Upper lobe of left lung (tissue), 6 donors: ENCODE measurements around the gene KIRREL1. TPM values are rescaled to one million over a fixed set of nuclear protein-coding genes. Genes with fewer than 3 reads are reported as not detected.

Experiments used
- ATAC-seq, 2 donors: fragments of 200-7000 bp; cut with Tn5 transposase; one replicate each; pipeline ENCODE4 v1.9.1; 2022; ENCODE audit warnings: mild to moderate bottlenecking in 2 of 2, moderate library complexity in 2 of 2; ENCODE audit not compliant: low FRiP score in 2 of 2
- DNase-seq, 2 donors: peaks; one replicate each; pipeline ENCODE4 v3.0.0-alpha.2; 2019 to 2020
- H3K27ac ChIP-seq, 4 donors: fragments of 200-600 bp; sonication (generic); one replicate each; pipeline ENCODE4 v1.5.1; 2016 to 2019
- H3K27me3 ChIP-seq, 4 donors: fragments of 200-600 bp; sonication (generic); one replicate each; pipeline ENCODE4 v1.5.1; 2017 to 2019
- H3K36me3 ChIP-seq, 4 donors: fragments of 200-600 bp; sonication (generic); one replicate each; pipeline ENCODE4 v1.5.1; 2016 to 2019
- H3K4me1 ChIP-seq, 4 donors: fragments of 200-600 bp; sonication (generic); one replicate each; pipeline ENCODE4 v1.5.1; 2018 to 2019
- H3K4me3 ChIP-seq, 4 donors: fragments of 200-600 bp; sonication (generic); one replicate each; pipeline ENCODE4 v1.5.1; 2017 to 2019; ENCODE audit warnings: mild to moderate bottlenecking in 2 of 4, moderate library complexity in 1 of 4
- H3K9me3 ChIP-seq, 4 donors: fragments of 200-600 bp; sonication (generic); one replicate each; pipeline ENCODE4 v1.5.1; 2018 to 2019
- EP300 ChIP-seq, 4 donors: sonication (generic); formaldehyde crosslinking; IDR thresholded peaks; one replicate each; pipeline ENCODE4 v1.5.1; 2017; ENCODE audit warnings: antibody characterized with exemption in 4 of 4, control low read depth in 2 of 4
- POLR2A ChIP-seq, 4 donors: fragments of 450-650 bp; IDR thresholded peaks; one replicate each; pipeline ENCODE4 v1.5.1; 2016 to 2017; ENCODE audit warnings: antibody characterized with exemption in 4 of 4, mild to moderate bottlenecking in 2 of 4
- POLR2AphosphoS5 ChIP-seq, 2 donors: sonication (generic); formaldehyde crosslinking; IDR thresholded peaks; one replicate each; pipeline ENCODE4 v1.5.1; 2017; ENCODE audit warnings: antibody characterized with exemption in 2 of 2
- WGBS, 2 donors: methylation state at CpG; one replicate each; pipeline ENCODE4 v1.1.5; 2017 to 2018; 5-methylcytosine and 5-hydroxymethylcytosine counted together
- total RNA-seq, 6 donors: library from RNA; depleted of rRNA in 4 of 6; stranded (reverse); fragments of >200 nt in 4 of 6; gene quantifications; one replicate each; pipeline versions ENCODE4 v1.1.0 to v1.2.1, GENCODE V29; 2016 to 2021
- TF ChIP-seq, protein P1 (sequence below), 6 experiments: fragments of 450-650 bp in 4 of 6; fragments of 200-600 bp in 2 of 6; sonication (generic) in 2 of 6; IDR thresholded peaks; one replicate each; pipeline ENCODE4 v1.5.1; 2016 to 2019; ENCODE audit warnings: antibody characterized with exemption in 6 of 6
- donor health status: DM: no; HTN: no; CAD: no; lungs with moderate emphysema.
- donor health status: DM: no; HTN: yes; CAD: no; lungs with severe emphysema.

The KIRREL1 gene
- total RNA-seq, 6 donors from 2014 or later = 16.9 to 40.6 (median 25.8) TPM

DNA sequence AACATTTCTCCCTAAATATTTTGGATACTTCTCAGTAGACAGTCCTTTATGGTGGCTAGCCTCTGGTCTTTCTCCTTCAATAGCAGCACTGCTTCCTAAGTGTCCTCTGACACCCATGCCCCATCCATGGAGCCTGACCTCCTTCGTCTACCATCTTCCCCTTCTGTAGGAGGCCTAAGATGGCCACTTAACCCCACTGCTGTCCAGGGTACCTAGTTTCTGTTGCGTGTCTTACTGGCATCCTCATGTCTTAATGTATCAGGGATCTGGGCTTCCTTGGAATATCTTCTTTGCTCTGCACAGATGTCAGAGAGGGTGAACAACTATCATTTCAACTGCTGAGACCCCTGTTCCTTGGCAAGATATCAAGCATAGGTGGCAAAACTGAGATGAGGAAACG lies 5.4 kb upstream of the KIRREL1 start:
- TF ChIP-seq EP300 (IDR thresholded peaks at IDR 0.05) (no peak), POLR2AphosphoS5 (IDR thresholded peaks at IDR 0.05) (no peak), POLR2A (IDR thresholded peaks at IDR 0.05) (no peak)
- TF ChIP-seq, protein P1, sequence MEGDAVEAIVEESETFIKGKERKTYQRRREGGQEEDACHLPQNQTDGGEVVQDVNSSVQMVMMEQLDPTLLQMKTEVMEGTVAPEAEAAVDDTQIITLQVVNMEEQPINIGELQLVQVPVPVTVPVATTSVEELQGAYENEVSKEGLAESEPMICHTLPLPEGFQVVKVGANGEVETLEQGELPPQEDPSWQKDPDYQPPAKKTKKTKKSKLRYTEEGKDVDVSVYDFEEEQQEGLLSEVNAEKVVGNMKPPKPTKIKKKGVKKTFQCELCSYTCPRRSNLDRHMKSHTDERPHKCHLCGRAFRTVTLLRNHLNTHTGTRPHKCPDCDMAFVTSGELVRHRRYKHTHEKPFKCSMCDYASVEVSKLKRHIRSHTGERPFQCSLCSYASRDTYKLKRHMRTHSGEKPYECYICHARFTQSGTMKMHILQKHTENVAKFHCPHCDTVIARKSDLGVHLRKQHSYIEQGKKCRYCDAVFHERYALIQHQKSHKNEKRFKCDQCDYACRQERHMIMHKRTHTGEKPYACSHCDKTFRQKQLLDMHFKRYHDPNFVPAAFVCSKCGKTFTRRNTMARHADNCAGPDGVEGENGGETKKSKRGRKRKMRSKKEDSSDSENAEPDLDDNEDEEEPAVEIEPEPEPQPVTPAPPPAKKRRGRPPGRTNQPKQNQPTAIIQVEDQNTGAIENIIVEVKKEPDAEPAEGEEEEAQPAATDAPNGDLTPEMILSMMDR (IDR thresholded peaks at IDR 0.05) = no peak
- ATAC-seq = no peak
- no peak for DNase-seq
- Histone ChIP-seq H3K9me3 (no peaks in the 10 kb centered on the region), H3K27me3 (no peaks in the 10 kb centered on the region), H3K27ac (no peak overlapping the region), H3K36me3 (no peaks in the 10 kb centered on the region), H3K4me3 (no peak overlapping the region), H3K4me1 (peaks cover 6 to 13% (median 9%) of the 10 kb centered on the region in 4 donors)
- 84 to 87% methylated on average over 3 of the region's 3 CpGs for WGBS, 2 donors

DNA sequence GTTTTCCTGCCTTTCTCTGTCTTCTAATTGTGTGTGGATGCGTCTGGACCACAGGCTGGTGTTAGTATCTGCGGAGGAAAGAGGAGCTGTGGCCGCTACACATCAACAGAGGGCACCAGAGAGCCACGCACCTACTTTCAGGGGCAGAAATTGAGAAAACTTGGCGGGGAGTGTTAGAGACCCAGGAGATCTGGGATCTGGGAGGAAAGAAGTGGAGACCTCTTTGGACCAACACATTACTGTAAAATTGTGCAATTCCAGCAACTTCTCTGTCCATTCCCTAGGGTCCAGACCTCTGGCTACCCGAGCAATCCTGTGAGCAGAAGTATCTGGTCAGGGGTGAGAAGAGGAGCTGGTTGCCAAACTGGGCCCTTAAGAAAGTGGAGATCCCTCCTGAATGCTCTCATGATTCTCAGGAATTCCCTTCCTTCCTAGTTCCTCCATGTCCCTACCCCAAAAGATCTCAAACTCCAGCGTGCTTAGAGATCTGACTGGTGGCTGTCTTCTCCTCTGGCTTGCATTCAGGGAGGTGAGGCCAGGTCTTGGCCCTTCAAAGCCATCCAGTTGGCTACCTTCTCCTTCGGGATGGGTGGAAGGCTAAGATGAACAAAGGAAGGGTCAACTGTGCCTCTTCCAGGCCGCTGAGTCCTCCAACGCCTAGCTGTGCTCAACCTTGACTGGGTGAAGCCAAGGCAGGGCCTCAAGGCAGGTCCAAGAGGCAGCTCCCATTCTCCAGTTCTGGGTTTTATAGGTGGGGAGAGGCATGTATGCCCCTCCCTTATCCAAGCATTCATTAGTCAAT lies 1.2 kb upstream of the KIRREL1 start:
- no peaks in the 10 kb centered on the region for H3K36me3 ChIP-seq
- H3K9me3 ChIP-seq = no peaks in the 10 kb centered on the region
- peak overlapping the region in 3 of 4 donors; percentile 81 to 94 (median 82) for H3K27ac ChIP-seq
- peaks cover 8 to 38% (median 11%) of the 10 kb centered on the region in 4 donors for H3K4me1 ChIP-seq
- H3K4me3 ChIP-seq = peak overlapping the region in 1 of 4 donors; percentile 72
- H3K27me3 ChIP-seq = no peaks in the 10 kb centered on the region
- DNase-seq (peak in 1 of 2 donors; percentile 63), ATAC-seq (peak; percentile 83 to 85)
- TF ChIP-seq POLR2AphosphoS5 (IDR thresholded peaks at IDR 0.05) = no peak
- TF ChIP-seq, protein P1 (IDR thresholded peaks at IDR 0.05) = peak; percentile 65 to 92 (median 82)
- 31 to 41% methylated on average over 10 of the region's 10 CpGs for WGBS, 2 donors

DNA sequence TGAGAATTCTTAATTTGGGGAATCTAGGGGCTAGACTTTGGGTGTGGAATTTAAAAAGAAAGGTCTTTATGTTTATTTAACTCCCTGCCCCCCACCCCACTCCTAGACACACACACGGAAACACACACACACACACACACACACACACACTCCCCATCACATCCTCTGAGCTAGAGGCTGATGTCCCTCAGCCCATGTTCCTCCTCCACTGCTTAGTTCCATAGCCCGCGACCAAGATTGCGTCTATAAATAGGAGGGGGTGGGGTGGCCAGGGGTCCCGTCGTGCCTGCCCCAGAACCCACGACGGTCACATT lies 655 bp upstream of the KIRREL1 start:
- ATAC-seq (peak; percentile 2 to 12), DNase-seq (no peak)
- H3K36me3 ChIP-seq = no peaks in the 10 kb centered on the region
- H3K9me3 ChIP-seq = no peaks in the 10 kb centered on the region
- TF ChIP-seq POLR2AphosphoS5 (IDR thresholded peaks at IDR 0.05) = no peak
- TF ChIP-seq, protein P1 (IDR thresholded peaks at IDR 0.05) = no peak
- no peak for TF ChIP-seq EP300 (IDR thresholded peaks at IDR 0.05)
- no peak for TF ChIP-seq POLR2A (IDR thresholded peaks at IDR 0.05)
- peak overlapping the region in 3 of 4 donors; percentile 59 to 82 (median 72) for H3K4me3 ChIP-seq
- H3K4me1 ChIP-seq = peaks cover 8 to 38% (median 11%) of the 10 kb centered on the region in 4 donors
- H3K27ac ChIP-seq = peak overlapping the region in 3 of 4 donors; percentile 81 to 94 (median 82)
- no peaks in the 10 kb centered on the region for H3K27me3 ChIP-seq
- WGBS, 2 donors = 1 to 3% methylated on average over 8 of the region's 8 CpGs

DNA sequence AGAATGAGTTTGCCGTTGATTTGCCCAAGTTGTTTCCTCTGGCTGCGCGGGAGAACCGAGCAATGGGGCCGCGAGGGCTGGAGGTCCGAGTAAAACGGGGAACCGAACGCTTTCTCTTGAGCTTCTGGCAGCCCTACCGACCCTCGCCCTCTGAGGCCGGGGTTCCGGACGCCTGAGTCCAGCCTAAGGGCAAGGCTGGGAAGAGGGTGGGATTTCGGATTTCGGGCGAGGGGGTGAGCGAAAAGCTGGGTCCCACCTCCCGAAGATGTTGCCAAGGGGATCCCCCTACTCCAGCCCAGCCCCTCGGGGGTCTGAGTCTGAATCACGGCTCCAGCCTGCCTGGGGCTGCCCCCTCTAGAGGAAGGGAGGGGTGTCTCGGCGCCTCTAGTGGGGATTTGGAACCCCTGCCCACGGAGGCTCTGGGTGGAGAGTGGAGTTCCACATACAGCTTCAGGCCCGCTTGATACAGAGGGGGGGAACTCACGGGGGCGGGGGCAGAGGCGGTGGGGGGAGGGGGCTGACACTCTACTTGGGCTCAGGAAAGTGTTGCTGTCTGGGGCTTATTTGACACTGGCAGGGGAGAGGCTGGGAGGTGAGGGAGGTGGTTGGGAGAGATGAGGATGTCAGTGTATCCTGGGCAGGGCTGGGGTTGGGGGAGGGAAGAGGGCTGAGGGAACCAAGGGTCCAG lies 617 bp downstream of the KIRREL1 start:
- peak in 1 of 2 donors; percentile 52 for ATAC-seq
- H3K9me3 ChIP-seq = no peaks in the 10 kb centered on the region
- H3K27ac ChIP-seq = peak overlapping the region; percentile 81 to 94 (median 82)
- 0 to 1% methylated on average over 17 to 29 of the region's 29 CpGs for whole genome bisulfite sequencing, 2 donors
- peak overlapping the region; percentile 26 to 82 (median 66) for H3K4me3 ChIP-seq
- DNase-seq = no peak
- peaks cover 8 to 44% (median 12%) of the 10 kb centered on the region in 4 donors for H3K4me1 ChIP-seq
- no peaks in the 10 kb centered on the region for H3K27me3 ChIP-seq
- no peak for TF ChIP-seq EP300 (IDR thresholded peaks at IDR 0.05)
- TF ChIP-seq, protein P1 (IDR thresholded peaks at IDR 0.05) = peak in 1 of 6 experiments; percentile 21
- H3K36me3 ChIP-seq = no peaks in the 10 kb centered on the region
